Renal cortex interstitium (tissue), 15 donors: Measurements from ENCODE around the gene DNAH11. TPM values are rescaled to one million over a fixed set of nuclear protein-coding genes. Genes with fewer than 3 reads are reported as not detected.
"Not testable (repeated sequence)": the region's sequence is repeated elsewhere in the genome, so short reads cannot be mapped to it uniquely, and the experiment has no call there.

ENCODE experiments used
- DNase-seq, 11 donors: peaks; one replicate each; pipeline ENCODE4 v3.0.0-alpha.2; 2013; ENCODE audit warnings: low read depth in 9 of 11, low spot score in 4 of 11; ENCODE audit errors: extremely low read depth in 1 of 11
- long read RNA-seq, 16 experiments: transcript quantifications; one replicate each; lab custom pipeline, GENCODE V29; 2026
- polyA plus RNA-seq, 3 donors: library from polyadenylated mRNA; unstranded; fragments of 120-200 nt; gene quantifications; one replicate each; pipeline ENCODE4 v1.2.1, GENCODE V29; 2013; ENCODE audit not compliant: insufficient read length in 3 of 3

Gene DNAH11, protein sequence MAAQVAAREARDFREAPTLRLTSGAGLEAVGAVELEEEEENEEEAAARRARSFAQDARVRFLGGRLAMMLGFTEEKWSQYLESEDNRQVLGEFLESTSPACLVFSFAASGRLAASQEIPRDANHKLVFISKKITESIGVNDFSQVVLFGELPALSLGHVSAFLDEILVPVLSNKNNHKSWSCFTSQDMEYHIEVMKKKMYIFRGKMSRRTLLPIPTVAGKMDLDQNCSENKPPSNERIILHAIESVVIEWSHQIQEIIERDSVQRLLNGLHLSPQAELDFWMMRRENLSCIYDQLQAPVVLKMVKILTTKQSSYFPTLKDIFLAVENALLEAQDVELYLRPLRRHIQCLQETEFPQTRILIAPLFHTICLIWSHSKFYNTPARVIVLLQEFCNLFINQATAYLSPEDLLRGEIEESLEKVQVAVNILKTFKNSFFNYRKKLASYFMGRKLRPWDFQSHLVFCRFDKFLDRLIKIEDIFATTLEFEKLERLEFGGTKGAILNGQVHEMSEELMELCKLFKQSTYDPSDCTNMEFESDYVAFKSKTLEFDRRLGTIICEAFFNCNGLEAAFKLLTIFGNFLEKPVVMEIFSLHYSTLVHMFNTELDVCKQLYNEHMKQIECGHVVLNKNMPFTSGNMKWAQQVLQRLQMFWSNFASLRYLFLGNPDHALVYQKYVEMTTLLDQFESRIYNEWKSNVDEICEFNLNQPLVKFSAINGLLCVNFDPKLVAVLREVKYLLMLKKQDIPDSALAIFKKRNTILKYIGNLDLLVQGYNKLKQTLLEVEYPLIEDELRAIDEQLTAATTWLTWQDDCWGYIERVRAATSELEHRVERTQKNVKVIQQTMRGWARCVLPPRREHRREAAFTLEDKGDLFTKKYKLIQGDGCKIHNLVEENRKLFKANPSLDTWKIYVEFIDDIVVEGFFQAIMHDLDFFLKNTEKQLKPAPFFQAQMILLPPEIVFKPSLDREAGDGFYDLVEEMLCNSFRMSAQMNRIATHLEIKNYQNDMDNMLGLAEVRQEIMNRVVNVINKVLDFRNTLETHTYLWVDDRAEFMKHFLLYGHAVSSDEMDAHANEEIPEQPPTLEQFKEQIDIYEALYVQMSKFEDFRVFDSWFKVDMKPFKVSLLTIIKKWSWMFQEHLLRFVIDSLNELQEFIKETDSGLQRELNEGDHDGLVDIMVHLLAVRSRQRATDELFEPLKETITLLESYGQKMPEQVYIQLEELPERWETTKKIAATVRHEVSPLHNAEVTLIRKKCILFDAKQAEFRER (N-terminal part only)
- polyA plus RNA-seq, result 1 to 10 TPM in 2 of 3 donors, under 1 TPM in 1; 0.78 to 4.3 (median 1.8) TPM
- long read RNA-seq, donor 1, result 0 reads
- long read RNA-seq, donor 2, result 0 reads
- long read RNA-seq, donor 3, result 0 reads
- long read RNA-seq, donor 4, result 0 reads
- long read RNA-seq, donor 5, result 0 reads
- long read RNA-seq, donor 6, result 0 reads
- long read RNA-seq, donor 7, result 0 reads
- long read RNA-seq, donor 8, result 0 reads
- long read RNA-seq, donor 9, partial matches to known transcripts, result 6 of 6 reads
- long read RNA-seq, donor 9, other reads (novel, unspliced or antisense), result 0 of 6 reads
- long read RNA-seq, donor 10, partial matches to known transcripts, result 8 of 8 reads
- long read RNA-seq, donor 10, other reads (novel, unspliced or antisense), result 0 of 8 reads
- long read RNA-seq, donor 11, partial matches to known transcripts, result 20 of 20 reads
- long read RNA-seq, donor 11, other reads (novel, unspliced or antisense), result 0 of 20 reads
- long read RNA-seq, donor 12, result 0 reads
- long read RNA-seq, donor 13, result 0 reads
- long read RNA-seq, donor 14, result 0 reads
- long read RNA-seq, donor 15, result 0 reads
- long read RNA-seq, donor 16, partial matches to known transcripts, result 42 of 64 reads
- long read RNA-seq, donor 16, other reads (novel, unspliced or antisense), result 22 of 64 reads

DNA sequence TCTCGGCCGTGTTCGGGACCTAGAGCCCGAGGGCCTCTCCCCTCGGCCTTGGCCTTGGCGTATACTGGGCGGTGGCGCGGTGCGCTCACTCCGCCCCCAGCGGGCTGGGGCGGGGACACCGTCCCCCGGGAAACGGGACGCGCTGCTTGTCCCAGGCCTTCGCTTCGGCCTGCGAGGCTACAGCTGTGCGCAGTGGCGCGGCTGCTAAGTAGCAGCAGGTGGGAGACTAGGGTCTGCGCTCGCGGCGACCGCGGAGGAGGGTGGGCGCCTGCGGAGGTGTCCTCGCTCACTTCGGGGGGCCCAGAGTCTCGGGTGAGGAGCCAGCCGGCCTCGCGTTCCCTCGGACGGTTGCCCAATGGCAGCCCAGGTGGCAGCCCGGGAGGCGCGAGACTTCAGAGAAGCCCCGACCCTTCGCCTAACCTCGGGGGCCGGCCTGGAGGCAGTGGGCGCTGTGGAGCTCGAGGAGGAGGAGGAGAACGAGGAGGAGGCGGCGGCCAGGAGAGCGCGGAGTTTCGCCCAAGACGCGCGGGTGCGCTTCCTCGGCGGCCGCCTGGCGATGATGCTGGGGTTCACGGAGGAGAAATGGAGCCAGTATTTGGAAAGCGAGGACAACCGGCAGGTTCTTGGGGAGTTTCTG, at the start of gene DNAH11:
Gene DNAH11 (plus strand): TSS at position 149 of the 637 bp plus-strand sequence. CDS start 207 bp downstream, at position 356.
- peak in 7 of 11 donors; percentile 35 to 54 (median 45) for DNase-seq

DNA sequence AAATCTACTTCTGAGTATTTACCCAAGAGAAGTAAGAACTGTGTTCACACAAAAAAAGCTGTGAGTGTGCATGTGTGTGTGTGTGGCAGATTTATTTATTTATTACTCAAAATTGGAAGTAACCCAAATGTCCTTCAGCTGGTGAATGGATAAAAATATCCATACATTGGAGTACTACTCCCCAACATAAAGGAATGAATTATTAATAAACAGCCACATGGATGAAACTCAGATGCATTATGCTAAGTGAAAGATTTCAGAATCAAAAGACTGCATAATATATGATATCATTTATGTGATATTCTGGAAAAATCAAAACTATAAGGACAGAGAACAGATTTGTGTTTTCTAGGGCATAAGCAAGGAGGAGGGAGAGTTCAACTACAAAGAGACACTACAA, 47.1 kb upstream of the DNAH11 start:
- DNase-seq, result no peak

DNA sequence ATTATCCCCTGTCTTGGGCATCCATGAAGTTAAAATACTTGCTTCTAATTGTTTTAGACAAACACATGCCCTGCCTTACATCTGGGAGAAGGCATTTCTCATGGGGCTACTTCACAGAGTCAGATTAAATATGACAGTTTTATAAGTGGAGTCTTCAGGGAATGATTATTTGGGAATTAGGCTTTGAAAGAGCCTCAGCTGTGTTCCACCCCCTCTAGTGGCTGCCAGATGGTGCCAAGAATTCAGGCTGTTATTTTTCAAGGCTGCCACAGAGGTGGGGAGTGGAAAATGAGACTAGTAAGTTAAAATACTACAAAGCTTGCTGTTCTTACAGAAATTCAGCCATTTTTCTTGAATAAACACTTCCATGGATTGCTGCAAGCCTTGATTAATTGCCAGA, 45.8 kb upstream of the DNAH11 start:
- DNase-seq, result no peak

DNA sequence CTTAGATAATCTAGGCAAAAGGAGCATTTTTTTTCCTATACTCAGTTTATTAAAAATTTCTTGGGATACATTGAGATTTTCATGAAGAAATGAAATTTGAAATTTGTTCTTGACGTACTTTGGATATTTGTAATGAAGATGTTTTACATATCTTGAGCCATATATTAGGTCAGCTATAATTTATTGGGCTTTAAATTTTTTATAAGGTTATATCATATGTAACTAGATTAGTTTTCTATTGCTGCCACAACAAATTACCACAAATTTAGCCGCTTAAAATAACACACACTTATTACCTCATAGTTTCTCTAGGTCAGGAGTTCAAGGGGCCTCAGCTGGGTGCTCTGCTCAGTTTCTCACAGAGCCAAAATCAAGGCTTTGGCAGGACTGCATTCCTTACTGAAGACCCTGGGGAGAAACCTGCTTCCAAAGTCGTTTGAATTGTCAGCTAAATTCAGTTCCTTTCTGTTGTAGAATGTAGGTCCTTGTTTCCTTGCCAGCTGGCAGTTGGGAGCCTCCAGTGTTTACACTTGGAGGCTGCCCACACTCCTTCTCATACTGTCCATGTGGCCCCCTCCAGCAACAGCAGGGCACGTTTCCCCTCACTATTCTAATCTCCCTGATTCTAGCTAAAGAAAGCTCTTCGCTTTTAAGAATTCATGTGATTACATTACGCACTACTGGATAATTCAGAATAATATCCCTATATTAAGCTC, 42.6 kb upstream of the DNAH11 start:
- DNase-seq, result no peak

DNA sequence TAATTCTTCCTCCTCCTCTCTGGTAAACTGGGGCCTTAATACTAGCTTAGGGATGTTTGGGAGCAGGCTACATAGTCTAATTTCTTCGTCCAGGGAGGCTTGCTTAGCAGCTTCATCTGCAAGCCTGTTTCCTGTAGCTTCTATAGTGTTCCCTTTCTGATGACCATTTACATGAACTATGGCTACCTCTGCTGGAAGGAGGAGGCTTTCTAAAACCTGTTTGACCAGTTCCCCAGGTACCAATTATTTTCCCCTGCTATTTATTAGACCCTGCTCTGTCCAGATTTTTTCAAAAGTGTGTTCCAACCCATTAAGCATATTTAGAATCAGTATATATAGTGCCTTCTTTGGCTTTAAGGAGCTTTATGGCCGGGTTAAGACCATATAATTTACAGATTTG, 38.8 kb upstream of the DNAH11 start:
- peak in 5 of 11 donors; percentile 10 to 43 (median 23) for DNase-seq

DNA sequence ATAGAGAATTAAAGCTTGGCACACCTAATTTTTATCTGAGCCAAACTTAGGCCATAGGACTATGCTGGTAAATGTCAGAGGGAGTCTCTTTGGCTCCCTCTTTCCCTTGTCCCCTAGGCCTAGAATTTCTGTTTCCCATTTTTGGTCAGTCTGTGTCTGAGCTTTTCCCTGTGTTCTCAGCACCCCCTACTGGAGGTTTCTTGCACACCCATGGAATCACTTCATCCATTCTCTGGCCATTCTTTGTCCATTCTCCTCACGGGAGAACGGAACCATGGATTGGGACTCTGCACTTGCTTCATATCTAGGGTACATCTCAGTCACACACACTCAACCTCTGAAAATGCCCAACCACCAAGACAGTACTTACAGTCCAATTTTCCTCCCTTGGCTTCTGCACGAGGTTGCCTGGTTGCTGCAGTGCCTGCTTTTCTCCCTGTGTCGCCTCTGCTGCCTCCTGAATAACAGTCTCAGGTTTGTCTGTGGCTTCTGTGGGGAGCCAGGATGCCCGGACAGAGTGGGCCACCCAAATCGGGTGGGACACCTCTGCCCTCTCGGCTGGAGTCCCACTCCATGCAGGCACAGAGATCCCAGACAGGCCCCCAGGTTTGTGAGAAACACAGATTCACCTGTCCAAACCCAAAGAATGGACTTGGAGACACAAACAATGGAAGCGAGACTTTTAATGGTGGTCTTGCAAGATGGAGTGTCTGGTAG, 35.1 kb upstream of the DNAH11 start:
- DNase-seq, result no peak

DNA sequence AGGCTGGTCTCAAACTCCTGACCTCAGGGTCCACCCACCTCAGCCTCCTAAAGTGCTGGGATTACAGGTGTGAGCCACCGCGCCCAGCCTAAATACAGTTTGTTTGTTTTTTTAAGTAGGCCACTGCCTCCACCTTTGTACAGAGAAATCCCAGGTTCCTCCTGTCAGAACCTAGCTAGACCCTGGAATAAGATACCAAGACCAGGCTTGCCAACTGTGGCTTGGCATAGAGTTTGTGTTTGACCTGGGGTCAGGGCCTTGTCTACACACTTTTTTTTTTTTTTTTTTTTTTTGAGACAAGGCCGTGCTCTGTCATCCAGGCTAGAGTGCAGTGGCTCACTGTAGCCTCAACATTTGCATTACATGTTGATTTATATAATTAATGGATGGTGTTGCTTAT, 34.3 kb upstream of the DNAH11 start:
- DNase-seq, result no peak

DNA sequence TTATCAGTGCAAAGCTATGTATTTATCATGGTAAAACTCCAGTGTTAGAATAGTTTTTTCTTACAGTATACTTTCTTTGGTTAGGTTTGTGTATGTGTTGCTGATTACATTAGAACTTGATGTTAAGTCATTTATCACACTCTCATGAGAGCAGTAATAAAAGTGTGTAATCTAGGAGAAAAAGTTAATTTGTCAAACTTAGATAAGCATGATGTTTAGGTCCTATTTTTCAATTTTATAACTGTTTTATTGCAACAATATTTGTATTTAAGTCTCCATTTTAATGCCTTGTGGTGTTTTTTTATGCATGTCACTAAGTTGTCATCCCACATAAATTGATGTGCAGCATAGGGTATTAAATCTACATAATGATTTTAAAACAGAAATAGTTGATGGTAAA, 28.8 kb upstream of the DNAH11 start:
- DNase-seq, result peak in 3 of 11 donors; percentile 3 to 24 (median 6)

DNA sequence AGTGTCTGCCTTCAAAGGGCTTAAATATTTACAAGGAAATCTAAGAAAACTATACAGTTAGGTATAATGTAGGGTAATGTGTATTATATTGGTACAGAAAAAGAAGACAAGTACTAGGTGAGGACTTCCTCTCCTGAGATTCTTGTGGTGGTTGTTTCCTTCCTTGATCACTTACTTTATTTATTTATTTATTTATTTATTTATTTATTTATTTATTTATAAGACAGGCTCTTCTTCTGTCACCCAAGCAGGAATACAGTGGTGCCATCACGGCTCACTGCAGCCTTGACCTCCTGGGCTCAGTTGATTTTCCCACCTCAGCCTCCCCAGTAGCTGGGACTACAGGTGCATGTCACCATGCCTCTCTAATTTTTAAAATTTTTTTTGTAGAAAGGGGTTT, 18.2 kb upstream of the DNAH11 start:
- DNase-seq, result no peak

DNA sequence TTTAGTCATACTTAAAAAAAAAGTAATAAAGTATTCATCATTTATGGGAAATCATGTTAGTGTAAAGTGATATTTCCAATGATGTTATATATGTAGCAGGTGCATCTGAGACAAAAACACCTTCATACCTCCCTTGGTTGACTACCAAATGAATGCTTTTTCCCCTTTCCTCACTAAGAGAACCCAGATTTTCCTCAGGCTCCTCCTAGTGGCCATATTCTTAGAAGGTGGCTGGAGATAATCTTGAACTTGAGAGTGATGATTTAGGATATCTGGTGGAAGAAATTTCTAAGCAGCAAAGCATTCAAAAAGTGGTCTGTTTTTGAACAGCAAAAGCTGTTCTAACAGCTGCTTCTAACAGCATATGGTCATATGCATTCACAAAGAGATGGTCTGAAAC, 16.8 kb upstream of the DNAH11 start:
- DNase-seq, result no peak

DNA sequence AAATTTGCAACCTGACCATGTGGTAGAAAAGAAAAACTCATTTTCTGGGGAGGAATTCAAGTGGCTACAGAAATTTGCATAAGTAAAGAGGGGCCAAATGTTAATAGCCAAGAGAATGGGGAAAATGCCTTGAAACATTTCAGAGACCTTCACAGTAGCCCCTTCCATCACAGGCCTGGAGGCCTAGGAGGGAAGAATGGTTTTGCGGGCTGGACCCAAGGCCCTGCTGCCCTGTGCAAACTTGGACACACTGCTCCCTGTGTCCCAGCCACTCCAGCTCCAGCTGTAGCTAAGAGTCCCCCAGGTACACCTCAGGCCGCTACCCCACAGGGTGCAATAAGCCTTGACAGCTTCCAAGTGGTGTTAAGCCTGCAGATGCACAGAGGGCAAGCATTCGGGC, 16.4 kb upstream of the DNAH11 start:
- no peak for DNase-seq

DNA sequence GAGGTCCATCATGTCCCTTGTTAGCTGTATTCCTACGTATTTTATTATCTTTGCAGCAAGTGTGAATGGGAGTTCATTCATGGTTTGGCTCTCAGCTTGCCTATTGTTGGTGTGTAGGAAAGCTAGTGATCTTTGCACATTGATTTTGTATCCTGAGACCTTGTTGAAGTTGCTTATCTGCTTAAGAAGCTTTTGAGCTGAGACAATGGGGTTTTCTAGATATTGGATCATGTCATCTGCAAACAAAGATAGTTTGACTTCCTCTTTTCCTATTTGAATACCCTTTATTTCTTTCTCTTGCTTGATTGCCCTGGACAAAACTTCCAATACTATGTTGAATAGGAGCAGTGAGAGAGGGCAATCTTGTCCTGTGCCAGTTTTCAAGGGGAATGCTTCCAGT, 10.4 kb upstream of the DNAH11 start:
- not testable (repeated sequence) for DNase-seq

DNA sequence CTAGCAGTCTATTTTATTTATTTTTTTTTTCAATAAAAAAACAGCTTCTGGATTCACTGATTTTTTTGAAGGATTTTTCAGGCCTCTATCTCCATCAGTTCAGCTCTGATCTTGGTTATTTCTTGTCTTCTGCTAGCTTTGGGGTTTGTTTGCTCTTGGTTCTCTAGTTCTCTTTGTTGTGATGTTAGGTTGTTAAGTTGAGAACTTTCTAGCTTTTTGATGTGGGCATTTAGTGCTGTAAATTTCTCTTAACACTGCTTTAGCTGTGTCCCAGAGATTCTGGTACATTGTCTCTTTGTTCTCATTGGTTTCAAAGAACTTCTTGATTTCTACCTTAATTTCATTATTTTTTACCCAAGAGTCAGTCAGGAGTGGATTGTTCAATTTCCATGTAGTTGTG, 9.2 kb upstream of the DNAH11 start:
- not testable (repeated sequence) for DNase-seq

DNA sequence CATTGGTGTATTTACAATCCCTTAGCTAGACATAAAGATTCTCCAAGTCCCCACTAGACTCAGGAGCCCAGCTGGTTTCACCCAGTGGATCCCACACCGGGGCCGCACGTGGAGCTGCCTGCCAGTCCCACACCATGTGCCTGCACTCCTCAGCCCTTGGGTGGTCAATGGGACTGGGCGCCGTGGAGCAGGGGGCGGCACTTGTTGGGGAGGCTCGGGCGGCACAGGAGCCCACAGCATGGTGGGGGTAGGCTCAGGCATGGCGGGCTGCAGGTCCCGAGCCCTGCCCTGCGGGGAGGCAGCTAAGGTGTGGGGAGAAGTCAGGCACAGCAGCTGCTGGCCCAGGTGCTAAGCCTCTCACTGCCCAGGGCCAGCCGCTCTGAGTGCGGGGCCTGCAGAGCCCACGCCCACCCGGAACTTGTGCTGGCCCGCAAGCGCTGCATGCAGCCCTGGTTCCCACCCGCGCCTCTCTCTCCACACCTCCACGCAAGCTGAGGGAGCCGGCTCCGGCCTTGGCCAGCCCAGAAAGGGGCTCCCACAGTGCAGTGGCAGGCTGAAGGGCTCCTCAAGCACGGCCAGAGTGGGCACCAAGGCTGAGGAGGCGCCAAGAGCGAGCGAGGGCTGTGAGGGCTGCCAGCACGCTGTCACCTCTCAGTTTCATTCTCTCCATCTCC, 6.3 kb upstream of the DNAH11 start:
- not testable (repeated sequence) for DNase-seq

DNA sequence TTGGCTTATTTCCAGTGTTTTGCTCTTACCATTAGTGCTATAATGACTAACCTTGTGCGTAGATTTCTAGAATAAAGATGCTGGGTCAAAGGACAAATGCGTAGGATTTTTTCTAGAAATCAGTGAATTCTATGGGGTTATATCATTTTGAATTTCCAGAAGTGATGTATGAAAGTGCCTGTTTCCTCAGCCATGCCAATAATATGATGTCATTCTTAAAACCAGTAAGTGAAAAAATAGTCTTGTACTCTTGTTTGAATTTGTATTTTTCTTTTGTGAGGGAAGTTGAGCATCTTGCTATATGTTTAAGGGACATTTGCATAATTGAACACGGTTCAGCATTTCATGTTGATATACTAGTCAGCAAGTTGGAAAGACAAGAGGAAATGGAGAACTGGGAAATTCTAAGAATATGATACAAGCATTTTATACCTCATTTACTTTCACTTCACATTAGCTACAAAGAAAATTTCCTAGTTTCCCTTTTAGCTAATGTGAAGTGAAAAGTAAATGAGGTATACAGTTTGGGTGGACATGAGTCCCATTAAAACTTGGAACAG, 3.8 kb upstream of the DNAH11 start:
- DNase-seq, result no peak
